H1 (cell line): ENCODE data around the gene TMEM150B. TPM values are rescaled to one million over a fixed set of nuclear protein-coding genes. Genes with fewer than 3 reads are reported as not detected.

Experiments
- CTBP2 ChIP-seq: IDR thresholded peaks from 2 replicates; pipeline ENCODE4 v1.7.0; 2011; ENCODE audit warnings: borderline replicate concordance, mild to moderate bottlenecking, moderate library complexity, mixed read lengths, low read length; ENCODE audit not compliant: insufficient read depth, insufficient read length
- RNF2 ChIP-seq: fragments of 200-900, 300-1000 bp; sonication (generic); IDR thresholded peaks from 2 replicates; pipeline ENCODE4 v1.7.1; 2016; ENCODE audit warnings: borderline replicate concordance, low read depth, mild to moderate bottlenecking, antibody characterized with exemption, low read length; ENCODE audit not compliant: poor library complexity, severe bottlenecking; ENCODE audit errors: missing control alignments
- polyA plus RNA-seq, 7 experiments: library from polyadenylated mRNA; depleted of rRNA in 3 of 7; stranded (reverse) in 5 of 7; unstranded in 2 of 7; fragments of >200 nt in 5 of 7; fragments of 200-250 nt in 2 of 7; gene quantifications; 1 replicate in 5 of 7; 2 replicates in 1 of 7; 4 replicates in 1 of 7; pipeline versions ENCODE4 v1.2.1 to v1.2.3, GENCODE V29; 2011 to 2013; ENCODE audit warnings: missing spikeins in 2 of 7, mixed read lengths in 2 of 7
- total RNA-seq: library from RNA; stranded (reverse); fragmentation: NEBNext Ultra II Directional; extraction: Animal tissue kit (Norgen Biotek cat#: 25700); gene quantifications from 2 replicates; pipeline ENCODE4 v1.2.1, GENCODE V29; 2021

TMEM150B gene
- total and polyA plus RNA-seq, 2 of the 8 experiments (the other 6 are each of a cell fraction or from before 2014, with no cell fraction given) = 0.41 to 0.91 TPM

GRCh38 chr19:55299991-55300390 is 25.1 kb downstream of the TMEM150B start (continued):
- TF ChIP-seq RNF2 (no peak), CTBP2 (no peak)
- TF ChIP-seq, all 59 proteins: peak for 0
